Nephron (organoid): Measurements from ENCODE around the gene PCDH15.

Source experiments
- H3K27ac Mint-ChIP-seq, 3 experiments: 2 replicates each; pipeline ENCODE4 v1.8.0; 2020; ENCODE audit warnings: mixed read lengths in 3 of 3, mild to moderate bottlenecking in 2 of 3, moderate library complexity in 1 of 3
- H3K27me3 Mint-ChIP-seq: 2 replicates; pipeline ENCODE4 v1.8.0; 2021; ENCODE audit warnings: low read depth, mild to moderate bottlenecking, moderate library complexity, mixed read lengths
- H3K36me3 Mint-ChIP-seq: 2 replicates; pipeline ENCODE4 v1.8.0; 2020; ENCODE audit warnings: low read depth, mixed read lengths
- H3K4me1 Mint-ChIP-seq: 2 replicates; pipeline ENCODE4 v1.8.0; 2020; ENCODE audit warnings: mixed read lengths
- H3K4me3 Mint-ChIP-seq, 3 experiments: 2 replicates each; pipeline ENCODE4 v1.8.0; 2020; ENCODE audit warnings: mild to moderate bottlenecking in 3 of 3, mixed read lengths in 3 of 3, moderate library complexity in 2 of 3
- H3K9me3 Mint-ChIP-seq: 2 replicates; pipeline ENCODE4 v1.8.0; 2020; ENCODE audit warnings: mixed read lengths
- CTCF ChIP-seq, 3 experiments: fragments of 200-600 bp; sonication (generic); IDR thresholded peaks; one replicate each; pipeline ENCODE4 v1.5.0; 2021; ENCODE audit warnings: antibody characterized with exemption in 3 of 3; ENCODE audit not compliant: unreplicated experiment in 3 of 3

Gene PCDH15

DNA sequence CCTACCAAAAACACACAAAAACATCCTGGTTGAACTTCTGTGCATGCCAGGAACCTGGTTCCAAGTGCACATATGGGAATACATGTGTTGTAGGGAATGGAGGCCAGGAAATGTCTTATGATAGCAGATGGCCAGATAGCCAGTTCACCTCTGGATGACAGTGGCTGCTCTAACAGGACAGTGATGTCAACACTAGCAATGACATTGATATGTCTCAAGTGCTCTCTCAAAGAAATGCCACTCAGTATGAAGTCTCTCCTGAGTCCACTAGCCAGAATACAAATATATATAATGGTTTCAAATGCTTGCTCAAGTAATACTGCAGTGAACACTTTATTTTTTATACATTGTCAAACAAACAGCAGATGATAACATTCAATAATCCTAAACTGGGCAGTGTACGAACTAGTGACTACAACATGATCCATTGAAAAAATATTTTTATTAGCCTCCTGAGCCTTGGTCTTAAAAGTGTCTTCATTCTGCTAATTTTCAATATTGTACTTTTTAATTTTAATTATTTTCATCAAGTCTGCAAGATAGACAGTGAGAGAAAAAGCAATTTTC is 26.0 kb upstream of the PCDH15 start:
- Mint-ChIP-seq H3K9me3 (peaks cover 3% of the 10 kb centered on the region), H3K4me1 (no peaks in the 10 kb centered on the region), H3K4me3 (no peak overlapping the region), H3K27me3 (no peaks in the 10 kb centered on the region), H3K27ac (no peak overlapping the region), H3K36me3 (no peaks in the 10 kb centered on the region)
- TF ChIP-seq CTCF (IDR thresholded peaks at IDR 0.05; ENCODE audit: unreplicated experiment in 3 of 3) = no peak

GRCh38 chr10:54815583-54815982 is 14.6 kb upstream of the PCDH15 start:
- no peaks in the 10 kb centered on the region for H3K4me1 Mint-ChIP-seq
- no peaks in the 10 kb centered on the region for H3K9me3 Mint-ChIP-seq
- H3K27ac Mint-ChIP-seq = no peak overlapping the region
- H3K36me3 Mint-ChIP-seq = no peaks in the 10 kb centered on the region
- TF ChIP-seq CTCF (IDR thresholded peaks at IDR 0.05; ENCODE audit: unreplicated experiment in 3 of 3) = no peak
- no peak overlapping the region for H3K4me3 Mint-ChIP-seq
- H3K27me3 Mint-ChIP-seq = no peaks in the 10 kb centered on the region

DNA sequence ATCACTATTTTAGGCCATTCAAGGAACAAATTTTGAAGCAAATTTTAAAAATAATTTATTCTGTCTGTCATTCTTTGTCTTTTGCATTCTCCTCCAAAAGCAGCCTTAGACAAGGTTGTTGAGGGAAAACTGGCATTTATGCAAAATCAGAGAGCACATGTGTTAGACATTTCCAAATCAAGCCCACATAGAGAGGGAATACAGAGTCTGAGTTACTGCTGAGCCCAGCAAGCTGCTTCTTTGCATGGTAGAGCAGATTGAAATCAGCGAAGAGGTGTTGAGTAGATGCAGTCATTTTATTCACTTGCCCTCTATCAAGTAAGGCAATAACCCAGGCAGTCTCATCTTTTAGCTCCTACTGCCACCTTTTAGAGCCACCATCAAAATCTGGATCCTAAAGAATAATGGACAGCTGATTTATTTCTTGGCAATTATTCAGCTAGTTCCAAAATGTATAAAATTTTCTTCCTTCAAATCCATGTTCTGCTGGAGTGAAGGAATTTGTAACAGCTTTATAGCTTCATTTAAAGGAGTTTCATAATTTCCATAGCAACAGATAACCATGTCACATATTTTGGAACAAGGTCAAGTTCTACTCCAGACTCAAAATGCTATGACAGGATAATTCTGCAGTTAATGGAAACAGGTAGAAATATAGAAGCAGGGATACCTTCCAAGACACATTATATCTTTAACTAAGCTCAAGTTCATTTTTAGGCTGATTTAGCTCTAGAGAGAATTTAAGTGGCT is 7.3 kb upstream of the PCDH15 start:
- Mint-ChIP-seq H3K4me3 (no peak overlapping the region), H3K4me1 (peaks cover 3% of the 10 kb centered on the region), H3K27ac (no peak overlapping the region), H3K9me3 (no peaks in the 10 kb centered on the region), H3K36me3 (no peaks in the 10 kb centered on the region), H3K27me3 (no peaks in the 10 kb centered on the region)
- no peak for TF ChIP-seq CTCF (IDR thresholded peaks at IDR 0.05; ENCODE audit: unreplicated experiment in 3 of 3)

DNA sequence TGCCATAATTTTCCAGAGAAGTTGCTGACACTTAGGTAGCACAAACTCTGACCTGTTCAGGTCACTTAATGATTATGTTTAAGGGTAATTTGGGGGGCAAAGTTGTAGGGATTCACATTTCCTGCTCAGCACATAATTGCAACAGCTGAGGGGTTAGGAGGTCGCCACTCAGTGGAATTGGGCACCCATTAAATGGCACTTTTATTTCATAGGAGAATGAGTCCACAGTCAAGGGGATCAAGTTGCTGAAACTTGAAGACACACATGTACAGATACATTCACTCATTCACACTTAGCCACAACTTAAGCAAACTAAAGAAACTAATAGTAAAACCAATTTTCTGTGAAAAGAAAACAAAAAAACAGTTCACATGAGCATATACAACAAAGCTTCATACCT is 1.5 kb downstream of the PCDH15 start:
- H3K27ac Mint-ChIP-seq = peak overlapping the region in 1 of 3 experiments; percentile 74
- no peaks in the 10 kb centered on the region for H3K36me3 Mint-ChIP-seq
- no peak for TF ChIP-seq CTCF (IDR thresholded peaks at IDR 0.05; ENCODE audit: unreplicated experiment in 3 of 3)
- no peaks in the 10 kb centered on the region for H3K9me3 Mint-ChIP-seq
- H3K4me3 Mint-ChIP-seq = peak overlapping the region in 2 of 3 experiments; percentile 31 to 43
- no peaks in the 10 kb centered on the region for H3K27me3 Mint-ChIP-seq
- H3K4me1 Mint-ChIP-seq = peaks cover 17% of the 10 kb centered on the region

DNA sequence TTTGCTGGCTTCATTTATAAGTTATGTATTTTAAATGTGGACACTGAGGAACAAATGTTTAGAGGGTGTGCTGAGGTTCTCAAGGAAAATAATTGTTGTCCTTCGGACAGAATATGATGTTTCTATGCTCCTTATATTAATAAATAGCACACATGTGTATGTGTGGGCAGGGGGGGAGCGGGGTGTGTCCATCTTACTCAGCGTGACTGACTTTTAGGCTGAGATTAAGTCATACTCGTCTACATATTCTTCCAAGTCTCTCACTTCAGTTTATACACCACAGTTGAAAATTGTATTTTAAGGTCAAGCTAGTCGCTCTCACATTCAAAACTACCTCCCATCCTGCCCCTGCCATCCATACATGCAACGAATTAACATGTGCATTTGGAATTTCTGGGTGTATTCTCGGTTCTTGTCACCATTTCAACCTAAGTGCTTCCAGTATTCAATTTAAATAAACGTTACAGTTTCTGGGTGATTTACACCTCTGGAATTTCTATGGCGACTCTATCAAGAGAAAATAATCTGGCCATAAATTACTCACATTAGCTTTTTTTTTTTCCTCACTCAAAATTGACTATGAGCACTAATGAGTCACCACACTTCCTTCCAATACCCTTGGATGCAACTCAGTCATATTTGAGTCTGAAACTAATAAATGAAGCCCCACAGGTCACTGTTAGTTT is 3.3 kb downstream of the PCDH15 start:
- H3K27ac Mint-ChIP-seq = peak overlapping the region in 1 of 3 experiments; percentile 22
- no peaks in the 10 kb centered on the region for H3K36me3 Mint-ChIP-seq
- TF ChIP-seq CTCF (IDR thresholded peaks at IDR 0.05; ENCODE audit: unreplicated experiment in 3 of 3) = no peak
- H3K4me3 Mint-ChIP-seq = no peak overlapping the region
- no peaks in the 10 kb centered on the region for H3K27me3 Mint-ChIP-seq
- H3K9me3 Mint-ChIP-seq = no peaks in the 10 kb centered on the region
- H3K4me1 Mint-ChIP-seq = peaks cover 17% of the 10 kb centered on the region
